KMS-11 (cell line): ENCODE results near the gene POLD1.

ENCODE experiments used
- H2AFZ ChIP-seq: fragments of 200-600 bp; sonication (generic); 2 replicates; pipeline ENCODE4 v1.6.1; 2016; ENCODE audit warnings: antibody characterized with exemption, mixed run types, low read depth
- H3K27ac ChIP-seq: fragments of 200-600 bp; sonication (generic); 2 replicates; pipeline ENCODE4 v1.6.1; 2016; ENCODE audit warnings: mild to moderate bottlenecking, mixed run types
- H3K27me3 ChIP-seq: fragments of 200-600 bp; sonication (generic); 2 replicates; pipeline ENCODE4 v1.6.1; 2017; ENCODE audit warnings: mild to moderate bottlenecking, low read depth, mixed run types, moderate library complexity; ENCODE audit not compliant: insufficient read depth
- H3K36me3 ChIP-seq: fragments of 200-600 bp; sonication (generic); 2 replicates; pipeline ENCODE4 v1.6.1; 2017; ENCODE audit warnings: mild to moderate bottlenecking, mixed run types; ENCODE audit not compliant: insufficient read depth
- H3K4me1 ChIP-seq: fragments of 200-600 bp; sonication (generic); 2 replicates; pipeline ENCODE4 v1.6.1; 2016; ENCODE audit warnings: mild to moderate bottlenecking, low read depth, mixed run types; ENCODE audit not compliant: poor library complexity, severe bottlenecking
- H3K4me2 ChIP-seq: fragments of 200-600 bp; sonication (generic); 2 replicates; pipeline ENCODE4 v1.7.0; 2016; ENCODE audit warnings: mild to moderate bottlenecking, mixed run types
- H3K4me3 ChIP-seq: fragments of 200-600 bp; sonication (generic); IDR thresholded peaks from 2 replicates; pipeline ENCODE4 v1.6.1; 2017; ENCODE audit warnings: low read depth, low read length, mixed read lengths; ENCODE audit not compliant: insufficient read depth
- H3K79me2 ChIP-seq: fragments of 200-600 bp; sonication (generic); 2 replicates; pipeline ENCODE4 v1.6.1; 2016; ENCODE audit warnings: low read depth, mixed run types; ENCODE audit not compliant: insufficient read depth
- H3K9ac ChIP-seq: fragments of 200-600 bp; sonication (generic); 2 replicates; pipeline ENCODE4 v1.6.1; 2016; ENCODE audit warnings: mild to moderate bottlenecking, mixed run types
- H4K20me1 ChIP-seq: fragments of 200-600 bp; sonication (generic); 2 replicates; pipeline ENCODE4 v1.6.1; 2016; ENCODE audit warnings: mild to moderate bottlenecking, mixed run types; ENCODE audit not compliant: insufficient read depth
- TF ChIP-seq, protein P1 (sequence below): fragments of 200-600 bp; sonication (generic); conservative IDR thresholded peaks from 2 replicates; pipeline ENCODE4 v1.6.1; 2017; ENCODE audit warnings: low read depth, mild to moderate bottlenecking, antibody characterized with exemption, low read length, moderate library complexity, mixed read lengths

POLD1 gene

DNA sequence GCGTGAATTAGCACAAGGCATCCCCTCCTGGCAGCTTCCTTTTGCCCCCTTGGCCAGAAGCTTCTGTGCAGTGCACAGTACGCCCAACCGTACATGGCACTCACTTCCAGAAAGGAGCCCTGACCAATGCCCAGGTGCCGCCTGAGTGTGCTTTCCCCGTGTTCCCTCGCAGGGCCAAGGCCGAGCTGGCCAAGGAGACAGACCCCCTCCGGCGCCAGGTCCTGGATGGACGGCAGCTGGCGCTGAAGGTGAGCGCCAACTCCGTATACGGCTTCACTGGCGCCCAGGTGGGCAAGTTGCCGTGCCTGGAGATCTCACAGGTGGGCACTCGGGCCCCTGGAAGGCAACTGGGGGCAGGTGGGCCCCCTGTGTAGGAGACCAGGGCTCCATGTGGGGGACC lies 25.2 kb downstream of the POLD1 start:
- Histone ChIP-seq H3K27me3 (no peaks in the 10 kb centered on the region), H3K9ac (no peak overlapping the region), H2AFZ (no peak overlapping the region), H3K27ac (no peak overlapping the region), H3K79me2 (no peaks in the 10 kb centered on the region), H3K4me3 (no peak overlapping the region), H3K4me1 (no peaks in the 10 kb centered on the region), H3K36me3 (no peaks in the 10 kb centered on the region; the same call in 1 of the 2 replicates), H4K20me1 (no peaks in the 10 kb centered on the region), H3K4me2 (no peak overlapping the region)
- TF ChIP-seq, protein P1, sequence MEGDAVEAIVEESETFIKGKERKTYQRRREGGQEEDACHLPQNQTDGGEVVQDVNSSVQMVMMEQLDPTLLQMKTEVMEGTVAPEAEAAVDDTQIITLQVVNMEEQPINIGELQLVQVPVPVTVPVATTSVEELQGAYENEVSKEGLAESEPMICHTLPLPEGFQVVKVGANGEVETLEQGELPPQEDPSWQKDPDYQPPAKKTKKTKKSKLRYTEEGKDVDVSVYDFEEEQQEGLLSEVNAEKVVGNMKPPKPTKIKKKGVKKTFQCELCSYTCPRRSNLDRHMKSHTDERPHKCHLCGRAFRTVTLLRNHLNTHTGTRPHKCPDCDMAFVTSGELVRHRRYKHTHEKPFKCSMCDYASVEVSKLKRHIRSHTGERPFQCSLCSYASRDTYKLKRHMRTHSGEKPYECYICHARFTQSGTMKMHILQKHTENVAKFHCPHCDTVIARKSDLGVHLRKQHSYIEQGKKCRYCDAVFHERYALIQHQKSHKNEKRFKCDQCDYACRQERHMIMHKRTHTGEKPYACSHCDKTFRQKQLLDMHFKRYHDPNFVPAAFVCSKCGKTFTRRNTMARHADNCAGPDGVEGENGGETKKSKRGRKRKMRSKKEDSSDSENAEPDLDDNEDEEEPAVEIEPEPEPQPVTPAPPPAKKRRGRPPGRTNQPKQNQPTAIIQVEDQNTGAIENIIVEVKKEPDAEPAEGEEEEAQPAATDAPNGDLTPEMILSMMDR: no peak

- Histone ChIP-seq H3K4me1 (no peaks in the 10 kb centered on the region), H4K20me1 (no peaks in the 10 kb centered on the region), H3K79me2 (no peaks in the 10 kb centered on the region), H3K4me3 (no peak overlapping the region), H3K9ac (no peak overlapping the region), H3K27ac (no peak overlapping the region), H3K27me3 (no peaks in the 10 kb centered on the region), H3K36me3 (no peaks in the 10 kb centered on the region; the same call in 1 of the 2 replicates), H2AFZ (no peak overlapping the region), H3K4me2 (no peak overlapping the region)
- TF ChIP-seq, protein P1: no peak
Measured at GRCh38 chr19:50410109-50410508, 26.0 kb downstream of the POLD1 start.

- H3K4me3 ChIP-seq: no peak overlapping the region
- H4K20me1 ChIP-seq: no peaks in the 10 kb centered on the region
- H3K27ac ChIP-seq: no peak overlapping the region
- H3K79me2 ChIP-seq: no peaks in the 10 kb centered on the region
- H3K27me3 ChIP-seq: no peaks in the 10 kb centered on the region
- H3K9ac ChIP-seq: no peak overlapping the region
- TF ChIP-seq, protein P1: no peak
- no peaks in the 10 kb centered on the region for H3K4me1 ChIP-seq
- H3K4me2 ChIP-seq: no peak overlapping the region
- no peak overlapping the region for H2AFZ ChIP-seq
- no peaks in the 10 kb centered on the region for H3K36me3 ChIP-seq
Measured at GRCh38 chr19:50412419-50412818, 28.3 kb downstream of the POLD1 start.

- H2AFZ ChIP-seq: no peak overlapping the region
- peaks cover 4% of the 10 kb centered on the region for H3K4me1 ChIP-seq
- no peak overlapping the region for H3K4me3 ChIP-seq
- no peaks in the 10 kb centered on the region for H3K27me3 ChIP-seq
- H4K20me1 ChIP-seq: no peaks in the 10 kb centered on the region
- no peaks in the 10 kb centered on the region for H3K36me3 ChIP-seq
- TF ChIP-seq, protein P1: no peak
- no peak overlapping the region for H3K27ac ChIP-seq
- no peak overlapping the region for H3K4me2 ChIP-seq
- no peaks in the 10 kb centered on the region for H3K79me2 ChIP-seq
- no peak overlapping the region for H3K9ac ChIP-seq
Measured at GRCh38 chr19:50413096-50413495, 28.9 kb downstream of the POLD1 start.
